Karpas-422 (cell line): Measurements from ENCODE around the gene ZNF544. TPM values are rescaled to one million over a fixed set of nuclear protein-coding genes. Genes with fewer than 3 reads are reported as not detected.

Source experiments
- DNase-seq: peaks from one replicate; pipeline ENCODE4 v3.0.0-alpha.2; 2015
- H2AFZ ChIP-seq: fragments of 200-600 bp; sonication (generic); 2 replicates; pipeline ENCODE4 v1.6.1; 2014; ENCODE audit warnings: antibody characterized with exemption, low read length, mixed read lengths
- H3K27ac ChIP-seq: fragments of 200-600 bp; sonication (generic); 2 replicates; pipeline ENCODE4 v1.5.1; 2014; ENCODE audit warnings: mild to moderate bottlenecking, low read length, moderate library complexity
- H3K27me3 ChIP-seq: fragments of 200-600 bp; sonication (generic); 2 replicates; pipeline ENCODE4 v1.6.1; 2014; ENCODE audit warnings: low read length, mixed read lengths
- H3K36me3 ChIP-seq: fragments of 200-600 bp; sonication (generic); 2 replicates; pipeline ENCODE4 v1.6.1; 2014; ENCODE audit warnings: low read length, mixed read lengths; ENCODE audit not compliant: insufficient read depth
- H3K4me1 ChIP-seq: fragments of 200-600 bp; sonication (generic); 2 replicates; pipeline ENCODE4 v1.6.1; 2014; ENCODE audit warnings: mild to moderate bottlenecking, low read length, mixed read lengths
- H3K4me2 ChIP-seq: fragments of 200-600 bp; sonication (generic); 2 replicates; pipeline ENCODE4 v1.6.1; 2014; ENCODE audit warnings: low read length, low read depth, mild to moderate bottlenecking; ENCODE audit not compliant: poor library complexity, severe bottlenecking
- H3K4me3 ChIP-seq: fragments of 200-600 bp; sonication (generic); 2 replicates; pipeline ENCODE4 v1.5.1; 2014; ENCODE audit warnings: mild to moderate bottlenecking, antibody characterized with exemption, low read length, mixed read lengths
- H3K79me2 ChIP-seq: fragments of 200-600 bp; sonication (generic); 2 replicates; pipeline ENCODE4 v1.6.1; 2014; ENCODE audit warnings: mild to moderate bottlenecking, low read length, mixed read lengths
- H3K9ac ChIP-seq: fragments of 200-600 bp; sonication (generic); 2 replicates; pipeline ENCODE4 v1.6.0; 2014; ENCODE audit warnings: low read length
- H3K9me2 ChIP-seq: fragments of 200-600 bp; sonication (generic), shearing (Covaris generic); replicated peaks from 2 replicates; pipeline ENCODE4 v1.6.0; 2014; ENCODE audit warnings: mild to moderate bottlenecking, low read length, moderate library complexity; ENCODE audit not compliant: insufficient read depth
- H3K9me3 ChIP-seq: fragments of 300-700, 200-600 bp; sonication (generic); 2 replicates; pipeline ENCODE4 v1.6.1; 2014; ENCODE audit warnings: low read length, mixed read lengths
- H4K20me1 ChIP-seq: fragments of 200-600 bp; sonication (generic); 2 replicates; pipeline ENCODE4 v1.6.1; 2014; ENCODE audit warnings: mild to moderate bottlenecking, antibody characterized with exemption, low read length, low read depth; ENCODE audit not compliant: insufficient read depth
- total RNA-seq: library from RNA; depleted of rRNA; stranded (reverse); fragments of >200 nt; shearing (Covaris generic); gene quantifications from 2 replicates; pipeline ENCODE4 v1.2.3, GENCODE V29; 2014; ENCODE audit warnings: low replicate concordance

Gene ZNF544
- total RNA-seq, 1 experiment from 2014 or later: 111 TPM

- Histone ChIP-seq H3K9ac (no peak overlapping the region), H3K79me2 (0 out of 2 replicates have a peak, but pooled peaks cover 3% of the 10 kb centered on the region), H3K27me3 (no peaks in the 10 kb centered on the region), H3K9me3 (peaks cover 71% of the 10 kb centered on the region), H4K20me1 (no peaks in the 10 kb centered on the region), H3K9me2 (no peaks in the 10 kb centered on the region), H3K4me3 (peak overlapping the region; percentile 39; the same call in 1 of the 2 replicates), H2AFZ (no peak overlapping the region), H3K36me3 (peaks cover 75% of the 10 kb centered on the region), H3K4me2 (no peak overlapping the region), H3K27ac (no peak overlapping the region), H3K4me1 (no peaks in the 10 kb centered on the region)
- DNase-seq: no peak
Measured at GRCh38 chr19:58262922-58263296, 34.2 kb downstream of the ZNF544 start.

GRCh38 chr19:58265100-58265499 lies 36.4 kb downstream of the ZNF544 start:
- Histone ChIP-seq H3K36me3 (peaks cover 54% of the 10 kb centered on the region), H3K4me1 (no peaks in the 10 kb centered on the region), H3K9ac (no peak overlapping the region), H3K9me3 (peaks cover 66% of the 10 kb centered on the region), H3K79me2 (0 out of 2 replicates have a peak, but pooled peaks cover 3% of the 10 kb centered on the region), H3K4me2 (no peak overlapping the region), H3K9me2 (no peaks in the 10 kb centered on the region), H3K4me3 (no peak overlapping the region), H3K27me3 (no peaks in the 10 kb centered on the region), H4K20me1 (no peaks in the 10 kb centered on the region), H2AFZ (no peak overlapping the region), H3K27ac (no peak overlapping the region)
- no peak for DNase-seq

- Histone ChIP-seq H3K27me3 (no peaks in the 10 kb centered on the region), H3K9me3 (peaks cover 37% of the 10 kb centered on the region), H3K9me2 (no peaks in the 10 kb centered on the region), H3K4me1 (no peaks in the 10 kb centered on the region), H4K20me1 (no peaks in the 10 kb centered on the region), H3K4me2 (no peak overlapping the region), H3K4me3 (no peak overlapping the region), H3K27ac (no peak overlapping the region), H3K36me3 (peaks cover 47% of the 10 kb centered on the region), H3K9ac (no peak overlapping the region), H3K79me2 (no peaks in the 10 kb centered on the region), H2AFZ (no peak overlapping the region)
- DNase-seq: no peak
Measured at GRCh38 chr19:58268344-58268743, 39.6 kb downstream of the ZNF544 start.

- H3K4me2 ChIP-seq: no peak overlapping the region
Measured at GRCh38 chr19:58274771-58275201, 46.1 kb downstream of the ZNF544 start.

GRCh38 chr19:58275564-58275963 lies 46.9 kb downstream of the ZNF544 start:
- H3K9ac ChIP-seq: no peak overlapping the region
- H3K27ac ChIP-seq: no peak overlapping the region
- peaks cover 50% of the 10 kb centered on the region for H3K79me2 ChIP-seq
- H3K4me1 ChIP-seq: peaks cover 20% of the 10 kb centered on the region
- H4K20me1 ChIP-seq: no peaks in the 10 kb centered on the region
- peaks cover 45% of the 10 kb centered on the region for H3K36me3 ChIP-seq
- no peaks in the 10 kb centered on the region for H3K27me3 ChIP-seq
- H3K9me2 ChIP-seq: no peaks in the 10 kb centered on the region
- no peak for DNase-seq
- no peak overlapping the region for H3K4me2 ChIP-seq
- peaks cover 10% of the 10 kb centered on the region for H3K9me3 ChIP-seq
- H2AFZ ChIP-seq: no peak overlapping the region
- H3K4me3 ChIP-seq: no peak overlapping the region

More at GRCh38 chr19:58274771-58275201, 46.1 kb downstream of the ZNF544 start:
- peaks cover 14% of the 10 kb centered on the region for H3K4me1 ChIP-seq
- H3K9me2 ChIP-seq: no peaks in the 10 kb centered on the region
- DNase-seq: peak; percentile 41
- H3K4me3 ChIP-seq: no peak overlapping the region
- H4K20me1 ChIP-seq: no peaks in the 10 kb centered on the region
- H3K9ac ChIP-seq: no peak overlapping the region
- H3K27me3 ChIP-seq: no peaks in the 10 kb centered on the region
- H3K27ac ChIP-seq: no peak overlapping the region
- H2AFZ ChIP-seq: no peak overlapping the region
- H3K36me3 ChIP-seq: peaks cover 44% of the 10 kb centered on the region
- peaks cover 42% of the 10 kb centered on the region for H3K79me2 ChIP-seq
- peaks cover 7% of the 10 kb centered on the region for H3K9me3 ChIP-seq

GRCh38 chr19:58277197-58277596 lies 48.5 kb downstream of the ZNF544 start:
- no peak overlapping the region for H3K9ac ChIP-seq
- H3K36me3 ChIP-seq: peaks cover 46% of the 10 kb centered on the region
- DNase-seq: no peak

GRCh38 chr19:58277748-58278540 lies 49.2 kb downstream of the ZNF544 start:
- no peak for DNase-seq
- Histone ChIP-seq H3K4me2 (peak overlapping the region; percentile 79), H3K36me3 (peaks cover 48% of the 10 kb centered on the region), H3K9me3 (peaks cover 16% of the 10 kb centered on the region), H4K20me1 (no peaks in the 10 kb centered on the region), H3K4me1 (peaks cover 20% of the 10 kb centered on the region), H3K9me2 (no peaks in the 10 kb centered on the region), H2AFZ (peak overlapping the region; percentile 58), H3K9ac (peak overlapping the region; percentile 80), H3K27ac (peak overlapping the region; percentile 64), H3K27me3 (no peaks in the 10 kb centered on the region), H3K79me2 (peaks cover 74% of the 10 kb centered on the region), H3K4me3 (peak overlapping the region; percentile 71)

More at GRCh38 chr19:58277197-58277596, 48.5 kb downstream of the ZNF544 start:
- Histone ChIP-seq H3K27me3 (no peaks in the 10 kb centered on the region), H3K79me2 (peaks cover 66% of the 10 kb centered on the region), H3K4me3 (peak overlapping the region; percentile 71), H3K9me2 (no peaks in the 10 kb centered on the region), H4K20me1 (no peaks in the 10 kb centered on the region), H3K9me3 (peaks cover 16% of the 10 kb centered on the region), H3K4me2 (peak overlapping the region; percentile 79), H3K4me1 (peaks cover 20% of the 10 kb centered on the region), H2AFZ (no peak overlapping the region), H3K27ac (no peak overlapping the region)

GRCh38 chr19:58278541-58279041 lies 49.9 kb downstream of the ZNF544 start, which contains the start of gene ZNF8:
Gene ZNF8, plus strand, starts transcription at chr19:58278955. Its CDS starts 127 bp downstream, at chr19:58279082.
- Histone ChIP-seq H3K4me1 (peaks cover 20% of the 10 kb centered on the region), H3K36me3 (peaks cover 53% of the 10 kb centered on the region), H3K9ac (peak within 1 kb of the TSS; percentile 80), H3K27me3 (no peaks in the 10 kb centered on the region), H3K9me3 (peaks cover 16% of the 10 kb centered on the region), H3K4me2 (peak within 1 kb of the TSS; percentile 79), H3K9me2 (no peaks in the 10 kb centered on the region), H4K20me1 (no peaks in the 10 kb centered on the region), H3K79me2 (peaks cover 80% of the 10 kb centered on the region), H3K27ac (peak within 1 kb of the TSS; percentile 64), H3K4me3 (peak within 1 kb of the TSS; percentile 71), H2AFZ (peak within 1 kb of the TSS; percentile 58)
- DNase-seq: peak; percentile 100
